GM19099 (cell line): Measurements from ENCODE around the gene GPR3.

Source experiments
- POLR2A ChIP-seq: IDR thresholded peaks from 3 replicates; pipeline ENCODE4 v1.6.1; 2011; ENCODE audit warnings: low read depth; ENCODE audit not compliant: insufficient read length; ENCODE audit errors: extremely low read depth

The GPR3 gene

DNA sequence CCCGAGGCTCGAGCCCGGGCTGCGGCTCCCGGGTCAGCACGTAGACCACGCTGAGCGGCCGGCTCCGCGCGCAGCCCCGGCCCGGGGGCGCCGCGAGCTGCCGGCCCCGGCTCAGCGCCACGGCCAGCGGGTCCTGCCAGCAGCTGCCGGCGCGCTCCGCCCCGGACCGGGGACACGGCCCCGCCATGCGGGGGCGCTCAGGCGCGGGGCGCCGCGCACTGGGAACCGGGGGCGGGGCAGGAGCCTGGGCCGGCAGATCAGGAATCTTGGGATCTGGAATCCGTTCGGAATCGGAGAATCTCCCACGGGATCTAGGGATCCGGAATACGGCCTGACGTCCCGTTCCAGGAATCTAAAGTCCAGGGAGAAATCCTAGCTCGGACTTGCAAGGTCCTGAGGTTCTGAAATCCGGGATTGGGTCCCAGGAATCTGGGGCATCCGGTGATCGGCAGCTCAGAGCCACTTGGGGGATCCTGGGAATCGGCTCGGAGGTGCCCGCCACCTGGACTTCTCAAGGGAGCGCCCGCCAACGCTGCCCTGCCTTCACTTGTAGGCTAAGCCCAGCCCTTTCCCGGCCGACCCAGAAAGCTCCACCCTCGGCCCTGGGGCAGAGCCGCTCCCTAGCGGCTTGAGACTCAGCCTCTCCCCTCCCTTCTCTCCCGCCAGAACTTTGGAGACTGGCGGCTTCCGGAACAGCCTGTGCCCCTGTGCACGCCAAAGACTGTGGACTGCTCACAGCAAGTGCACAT, 25.8 kb upstream of the GPR3 start, which contains the start of gene MAP3K6:
MAP3K6 (minus strand) TSS at position 551 of the 749 bp plus-strand sequence; CDS start at position 187, 364 bp downstream.
- TF ChIP-seq POLR2A: no peak

DNA sequence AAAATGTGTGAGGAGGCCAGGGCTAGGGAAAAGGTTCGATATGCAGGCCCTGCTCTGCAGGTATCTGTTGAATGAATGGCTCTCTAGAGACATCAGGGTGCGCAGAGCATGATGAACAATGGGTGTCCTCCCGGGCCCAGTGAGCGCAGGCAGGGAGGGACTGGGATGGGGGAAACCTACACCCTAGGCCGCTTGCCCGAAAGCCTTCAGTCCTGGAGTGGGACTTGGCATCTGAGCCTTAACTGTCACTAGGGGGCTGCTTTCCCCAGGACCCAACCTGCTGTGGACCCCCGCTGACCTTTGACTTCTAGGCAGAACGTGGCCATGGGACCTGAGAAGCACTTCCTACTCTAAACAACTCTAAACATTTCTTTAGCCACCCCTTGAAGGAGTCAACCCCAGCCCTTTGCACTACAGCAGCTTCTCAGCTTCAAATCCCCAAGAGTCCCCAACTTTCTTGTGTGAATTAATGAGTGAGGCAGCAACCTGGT, 25.2 kb upstream of the GPR3 start:
- no peak for TF ChIP-seq POLR2A

- TF ChIP-seq POLR2A: no peak
Observed at GRCh38 chr1:27368869-27369582, 23.4 kb upstream of the GPR3 start.

GRCh38 chr1:27372022-27372807, 20.2 kb upstream of the GPR3 start:
- TF ChIP-seq POLR2A: no peak

DNA sequence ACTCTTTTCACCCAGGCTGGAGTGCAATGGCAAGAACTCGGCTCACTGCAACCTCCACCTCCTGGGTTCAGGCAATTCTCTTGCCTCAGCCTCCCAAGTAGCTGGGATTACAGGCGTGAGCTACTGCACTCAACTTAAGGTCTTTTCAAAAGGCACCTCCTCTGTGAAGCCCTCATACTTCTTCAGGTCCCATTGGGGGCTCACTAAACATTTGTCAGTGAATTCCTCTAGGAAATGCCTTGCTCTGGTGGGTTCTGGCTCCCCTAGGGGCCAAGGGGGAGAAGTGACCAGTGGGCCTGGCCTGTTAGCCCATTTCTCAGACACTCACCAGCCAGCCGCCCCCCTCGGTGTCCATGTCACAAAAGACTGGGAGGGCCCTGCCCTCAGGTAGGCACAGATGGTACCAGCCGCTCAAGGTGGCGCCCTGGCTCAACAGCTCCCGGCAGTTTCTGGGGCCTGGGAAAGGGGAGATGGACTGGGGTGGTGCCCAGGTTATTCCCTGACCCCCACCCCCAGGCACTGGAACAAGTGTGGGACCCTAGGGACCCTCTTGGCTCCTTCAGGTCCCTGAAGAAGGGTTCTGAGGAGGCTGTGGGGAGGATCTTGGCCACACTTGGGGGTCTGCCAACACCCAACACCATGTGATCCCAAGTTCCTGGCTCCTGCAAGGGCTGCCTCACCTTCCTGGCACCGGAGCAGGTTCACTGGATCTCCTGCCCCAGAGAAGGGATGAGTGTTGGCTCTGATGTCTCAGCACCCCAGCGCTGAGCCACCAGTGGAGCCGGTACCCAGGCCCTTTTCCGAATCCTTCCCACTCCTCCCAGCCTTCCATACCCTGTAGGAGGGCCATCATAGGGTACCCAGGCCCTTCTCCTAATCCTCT, 19.4 kb upstream of the GPR3 start:
- TF ChIP-seq POLR2A: no peak

- TF ChIP-seq POLR2A: no peak
Observed at GRCh38 chr1:27374362-27375086, 17.9 kb upstream of the GPR3 start, which contains the start of gene FCN3. FCN3 (minus strand) TSS chr1:27374824; CDS start chr1:27374818, 6 bp downstream.

- TF ChIP-seq POLR2A: no peak
Observed at GRCh38 chr1:27377760-27378495, 14.5 kb upstream of the GPR3 start.

DNA sequence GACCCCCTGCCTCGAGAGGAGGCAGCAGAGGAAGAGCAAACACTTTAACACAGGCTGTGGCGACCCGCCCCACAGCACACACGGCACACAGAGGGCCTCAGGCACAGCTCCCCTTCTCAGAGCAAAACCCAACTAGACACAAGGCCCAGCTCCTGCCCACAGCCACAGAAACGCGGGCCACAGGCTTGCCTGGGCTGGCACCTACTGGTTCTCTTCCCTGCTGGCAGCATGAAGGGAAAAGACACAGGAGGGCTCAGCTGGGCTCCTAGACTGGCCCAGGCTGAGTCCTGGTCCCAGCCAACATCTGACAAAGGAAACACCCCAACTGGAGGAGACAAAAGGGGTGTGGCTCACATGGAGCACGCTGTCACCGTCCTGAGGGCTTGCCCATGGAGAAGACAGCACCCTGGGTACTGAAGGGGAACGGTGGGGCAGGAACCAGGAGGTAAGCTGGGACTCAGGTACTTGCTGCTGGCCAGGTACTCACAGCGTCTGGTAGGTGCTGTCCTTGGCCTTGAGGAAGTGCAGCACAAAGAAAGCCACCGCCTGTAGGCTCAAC, 12.8 kb upstream of the GPR3 start:
- no peak for TF ChIP-seq POLR2A

DNA sequence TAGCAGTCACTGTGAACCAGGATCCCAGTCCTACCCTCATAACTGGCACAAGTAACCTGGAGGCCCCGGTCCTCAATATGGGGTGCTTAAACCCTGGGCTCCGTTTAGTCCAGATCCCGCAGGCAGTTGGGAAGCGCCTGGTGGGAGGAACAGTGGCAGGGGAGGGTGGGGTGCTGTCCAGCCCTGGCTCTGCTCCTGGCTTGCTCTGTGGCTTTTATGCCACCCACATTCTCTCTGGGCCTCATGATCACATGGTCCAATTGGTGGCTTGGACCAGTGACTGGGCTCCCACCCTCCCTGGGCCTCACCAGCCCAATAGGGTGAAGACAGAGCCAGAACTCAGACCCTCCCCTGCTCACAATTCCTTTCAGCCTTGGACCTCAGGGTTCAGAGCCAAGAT, 12.2 kb upstream of the GPR3 start:
- no peak for TF ChIP-seq POLR2A

DNA sequence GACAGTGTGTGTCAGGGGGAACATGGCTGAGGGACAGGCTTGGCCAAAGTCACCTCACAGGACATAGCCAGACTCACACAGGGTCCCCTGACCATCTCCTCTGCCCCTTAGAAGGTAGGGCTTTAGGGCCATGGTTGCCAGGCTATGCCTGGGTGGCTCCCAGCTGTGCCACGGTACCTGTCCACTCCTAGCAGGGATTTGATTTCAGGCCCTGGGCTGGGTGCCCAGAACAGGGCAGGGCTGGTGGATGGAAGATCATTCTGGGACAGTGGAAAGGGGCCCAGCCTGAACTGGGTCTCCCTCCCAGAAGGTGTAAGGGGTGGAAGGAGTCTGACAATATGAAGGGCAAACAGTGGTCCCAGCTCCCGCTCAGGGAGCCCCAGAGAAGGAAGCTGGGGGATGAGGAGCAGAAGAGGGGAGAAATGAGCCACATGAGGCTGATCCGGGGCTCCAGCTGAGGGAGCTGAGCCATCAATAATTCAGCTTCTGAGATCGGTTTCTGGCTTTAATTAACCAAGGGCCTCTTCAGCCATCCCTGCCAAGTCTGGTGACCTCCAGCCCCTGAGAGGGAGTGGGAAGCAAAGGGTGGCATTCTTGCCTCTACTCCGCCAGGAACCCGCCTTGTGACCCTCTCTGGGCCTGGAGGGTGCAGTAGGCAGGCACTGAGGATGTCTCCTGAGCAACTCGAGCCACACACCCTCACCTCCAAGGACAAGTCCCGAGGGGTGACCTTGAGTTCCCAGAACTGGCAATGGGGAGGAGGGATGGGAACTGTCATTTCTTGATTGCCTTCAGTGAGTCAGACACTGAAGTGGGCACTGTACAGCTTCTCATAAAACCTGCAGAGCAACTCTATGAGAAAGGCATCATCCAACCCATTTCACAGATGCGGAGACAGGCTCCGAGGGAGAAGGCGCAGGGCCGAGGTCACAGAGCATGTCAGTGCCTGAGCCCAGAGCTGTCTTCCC, 11.4 kb upstream of the GPR3 start:
- TF ChIP-seq POLR2A: no peak

DNA sequence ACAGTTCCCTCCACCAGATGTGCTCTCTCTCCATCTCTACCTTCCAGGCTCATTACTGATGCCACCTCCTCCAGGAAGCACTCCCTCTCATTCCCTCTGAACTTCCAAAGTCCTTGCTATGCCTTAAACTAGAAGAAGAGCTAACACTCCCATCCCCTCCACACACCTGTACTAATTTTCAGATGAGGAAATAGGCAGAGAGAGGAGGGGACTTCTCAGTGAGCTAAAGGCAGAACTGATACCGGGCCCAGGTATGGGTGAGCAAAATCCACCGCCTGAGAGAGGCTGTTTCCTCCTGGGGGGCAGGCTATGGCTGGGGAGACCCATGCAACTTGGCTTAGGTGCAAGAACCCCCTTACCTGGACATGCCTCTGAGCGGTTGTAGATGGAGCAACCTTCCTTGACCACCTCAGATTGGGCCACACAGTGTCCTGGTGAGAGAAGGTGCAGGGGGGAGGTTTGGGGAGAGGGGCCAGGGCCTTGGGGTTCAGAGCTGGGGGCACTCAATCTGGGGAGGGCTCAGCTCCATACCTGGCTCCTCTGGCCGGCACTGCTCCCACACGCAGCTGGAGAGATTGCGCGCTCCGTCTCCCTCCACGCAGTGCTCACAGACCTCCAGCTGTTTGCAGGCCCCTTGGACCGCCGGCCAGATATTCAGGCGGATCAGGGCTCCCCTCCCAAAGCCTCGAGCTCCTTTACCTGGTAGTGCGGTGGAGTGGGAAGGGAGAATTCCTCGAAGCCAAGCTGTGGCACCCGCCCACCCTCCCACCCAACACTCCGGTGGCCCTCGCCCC, 10.3 kb upstream of the GPR3 start:
- TF ChIP-seq POLR2A: no peak
